IPS-11a (cell line): ENCODE data around the gene RNF41.
"Not testable (repeated sequence)": the region's sequence is repeated elsewhere in the genome, so short reads cannot be mapped to it uniquely, and the experiment has no call there.

ENCODE experiments used
- H3K4me3 ChIP-seq: one replicate; pipeline ENCODE4 v1.5.1; 2013; ENCODE audit warnings: low read depth, low read length, control low read depth

RNF41 gene

GRCh38 chr12:56213878-56214277 is 7.8 kb downstream of the RNF41 start:
- H3K4me3 ChIP-seq = no peak overlapping the region

GRCh38 chr12:56212361-56212760 is 9.4 kb downstream of the RNF41 start:
- H3K4me3 ChIP-seq = no peak overlapping the region

- H3K4me3 ChIP-seq = no peak overlapping the region
Observed at GRCh38 chr12:56208006-56208405, 13.7 kb downstream of the RNF41 start.

- H3K4me3 ChIP-seq = no peak overlapping the region
Observed at GRCh38 chr12:56206452-56207166, 15.1 kb downstream of the RNF41 start.

GRCh38 chr12:56205445-56205844 is 16.3 kb downstream of the RNF41 start:
- H3K4me3 ChIP-seq = no peak overlapping the region

- H3K4me3 ChIP-seq = no peak overlapping the region
Observed at GRCh38 chr12:56204275-56204674, 17.4 kb downstream of the RNF41 start.

GRCh38 chr12:56202838-56203237 is 18.9 kb downstream of the RNF41 start:
- no peak overlapping the region for H3K4me3 ChIP-seq

GRCh38 chr12:56202366-56202765 is 19.4 kb downstream of the RNF41 start:
- no peak overlapping the region for H3K4me3 ChIP-seq

GRCh38 chr12:56198836-56199235 is 22.9 kb downstream of the RNF41 start:
- H3K4me3 ChIP-seq = no peak overlapping the region

GRCh38 chr12:56197921-56198635 is 23.6 kb downstream of the RNF41 start:
- H3K4me3 ChIP-seq = no peak overlapping the region

GRCh38 chr12:56196818-56197550 is 24.7 kb downstream of the RNF41 start:
- H3K4me3 ChIP-seq = not testable (repeated sequence)

- no peak overlapping the region for H3K4me3 ChIP-seq
Observed at GRCh38 chr12:56193025-56193578, 28.6 kb downstream of the RNF41 start.

GRCh38 chr12:56192582-56192981 is 29.1 kb downstream of the RNF41 start:
- no peak overlapping the region for H3K4me3 ChIP-seq

GRCh38 chr12:56190695-56191155 is 31.0 kb downstream of the RNF41 start:
- peak overlapping the region; percentile 72 for H3K4me3 ChIP-seq

- peak overlapping the region; percentile 72 for H3K4me3 ChIP-seq
Observed at GRCh38 chr12:56189918-56190694, 31.6 kb downstream of the RNF41 start.

GRCh38 chr12:56189099-56189917 is 32.4 kb downstream of the RNF41 start, which contains the start of gene SMARCC2:
Gene SMARCC2 (minus strand): TSS chr12:56189483. CDS start chr12:56189461, 22 bp downstream.
- H3K4me3 ChIP-seq = peak within 1 kb of the TSS; percentile 94

- H3K4me3 ChIP-seq = peak overlapping the region; percentile 94
Observed at GRCh38 chr12:56188778-56189098, 33.0 kb downstream of the RNF41 start.

GRCh38 chr12:56188131-56188777 is 33.5 kb downstream of the RNF41 start:
- peak overlapping the region; percentile 94 for H3K4me3 ChIP-seq

GRCh38 chr12:56186957-56187356 is 34.8 kb downstream of the RNF41 start:
- no peak overlapping the region for H3K4me3 ChIP-seq
